Lower leg skin (tissue), 4 donors: ENCODE results near the gene ARHGDIA. TPM values are rescaled to one million over a fixed set of nuclear protein-coding genes. Genes with fewer than 3 reads are reported as not detected.

Source experiments
- DNase-seq, 2 donors: peaks; one replicate each; pipeline ENCODE4 v3.0.0-alpha.2; 2019; ENCODE audit warnings: low spot score in 2 of 2
- H3K4me3 ChIP-seq: fragments of 200-600 bp; sonication (generic); 2 replicates; pipeline ENCODE4 v1.5.1; 2017; ENCODE audit warnings: mild to moderate bottlenecking, low read depth; ENCODE audit not compliant: poor library complexity, severe bottlenecking
- CTCF ChIP-seq, 3 donors: fragments of 450-650 bp; IDR thresholded peaks; one replicate each; pipeline ENCODE4 v1.5.1; 2016; ENCODE audit warnings: antibody characterized with exemption in 3 of 3, mild to moderate bottlenecking in 3 of 3, moderate library complexity in 2 of 3
- POLR2A ChIP-seq, 2 donors: fragments of 450-650 bp; IDR thresholded peaks; one replicate each; pipeline ENCODE4 v1.6.1; 2016 to 2017; ENCODE audit warnings: antibody characterized with exemption in 2 of 2, mild to moderate bottlenecking in 1 of 2, moderate library complexity in 1 of 2
- WGBS, 2 donors: methylation state at CpG; one replicate each; pipeline ENCODE4 v1.1.5; 2018; 5-methylcytosine and 5-hydroxymethylcytosine counted together
- intact Hi-C: fragments of 100-400 bp; cut with DNase I; formaldehyde crosslinking; loops from one replicate; pipeline ENCODE4 v1.15.0; 2023; ENCODE audit warnings: low total_unique reads
- total RNA-seq, 4 donors: library from RNA; depleted of rRNA; stranded (reverse); fragments of >200 nt; gene quantifications; one replicate each; pipeline ENCODE4 v1.1.0, GENCODE V29; 2016

Gene ARHGDIA
- total RNA-seq, 4 donors from 2014 or later: 144 to 280 (median 201) TPM

- 96 to 97% methylated on average over 30 to 36 of the region's 36 CpGs for WGBS, 2 donors
- no peak for TF ChIP-seq POLR2A (IDR thresholded peaks at IDR 0.05)
- no peak for TF ChIP-seq CTCF (IDR thresholded peaks at IDR 0.05)
- intact Hi-C loops: no loop called here
- H3K4me3 ChIP-seq: no peak overlapping the region
- no peak for DNase-seq
Measured at GRCh38 chr17:81914103-81914850, 43.1 kb upstream of the ARHGDIA start.

- no peak overlapping the region for H3K4me3 ChIP-seq
- WGBS, 2 donors: 94 to 96% methylated on average over 29 to 30 of the region's 31 CpGs
- DNase-seq: no peak
- TF ChIP-seq CTCF (IDR thresholded peaks at IDR 0.05) (no peak), POLR2A (IDR thresholded peaks at IDR 0.05) (no peak)
- intact Hi-C loops: no loop called here
Measured at GRCh38 chr17:81913394-81914102, 42.4 kb upstream of the ARHGDIA start.

- H3K4me3 ChIP-seq: no peak overlapping the region
- intact Hi-C loops: no loop called here
- TF ChIP-seq POLR2A (IDR thresholded peaks at IDR 0.05) (no peak), CTCF (IDR thresholded peaks at IDR 0.05) (no peak)
- DNase-seq: no peak
- WGBS, 2 donors: 78% methylated on average over 27 to 30 of the region's 32 CpGs
Measured at GRCh38 chr17:81912441-81913309, 41.5 kb upstream of the ARHGDIA start.

GRCh38 chr17:81911969-81912368 is 40.8 kb upstream of the ARHGDIA start:
- WGBS, 2 donors: 85 to 92% methylated on average over 19 of the region's 19 CpGs
- H3K4me3 ChIP-seq: no peak overlapping the region
- TF ChIP-seq POLR2A (IDR thresholded peaks at IDR 0.05) (no peak), CTCF (IDR thresholded peaks at IDR 0.05) (no peak)
- DNase-seq: no peak
- intact Hi-C loops: no loop called here

GRCh38 chr17:81911277-81911961 is 40.3 kb upstream of the ARHGDIA start, which contains the start of gene PCYT2:
TSS of gene PCYT2 (minus strand) at chr17:81911399. CDS start at chr17:81911355, 44 bp downstream.
- DNase-seq: peak; percentile 85 to 98
- WGBS, 2 donors: 7 to 16% methylated on average over 22 to 51 of the region's 84 CpGs
- H3K4me3 ChIP-seq: peak within 1 kb of the TSS; percentile 60
- TF ChIP-seq CTCF (IDR thresholded peaks at IDR 0.05): no peak
- no peak for TF ChIP-seq POLR2A (IDR thresholded peaks at IDR 0.05)
- intact Hi-C loops: no loop called here
